HG03196 (cell line): ENCODE measurements around the gene SH3D21.

Source experiments
- ATAC-seq: cut with Tn5 transposase; IDR thresholded peaks from one replicate; pipeline ENCODE4 v1.9.1; 2021; ENCODE audit not compliant: unreplicated experiment

Gene SH3D21

GRCh38 chr1:36328713-36329112, 22.5 kb downstream of the SH3D21 start:
- ATAC-seq, result no peak

- no peak for ATAC-seq
These were observed 23.6 kb downstream of the SH3D21 start for GRCh38 chr1:36329817-36330216.

GRCh38 chr1:36330940-36331339, 24.8 kb downstream of the SH3D21 start:
- no peak for ATAC-seq

GRCh38 chr1:36337830-36338229, 31.7 kb downstream of the SH3D21 start:
- ATAC-seq, result no peak

- ATAC-seq, result no peak
These were observed 33.0 kb downstream of the SH3D21 start for GRCh38 chr1:36339215-36339614.

GRCh38 chr1:36339615-36340014, 33.4 kb downstream of the SH3D21 start:
- ATAC-seq, result no peak

GRCh38 chr1:36341626-36342320, 35.6 kb downstream of the SH3D21 start:
- no peak for ATAC-seq

GRCh38 chr1:36342426-36343185, 36.4 kb downstream of the SH3D21 start:
- ATAC-seq, result no peak

- ATAC-seq, result no peak
These were observed 37.7 kb downstream of the SH3D21 start for GRCh38 chr1:36343651-36344394.

- ATAC-seq, result no peak
These were observed 38.2 kb downstream of the SH3D21 start for GRCh38 chr1:36344395-36344680.

- ATAC-seq, result no peak
These were observed 39.2 kb downstream of the SH3D21 start for GRCh38 chr1:36345353-36345752.

GRCh38 chr1:36346741-36347370, 40.7 kb downstream of the SH3D21 start:
- ATAC-seq, result no peak

- ATAC-seq, result peak; percentile 44
These were observed 43.1 kb downstream of the SH3D21 start for GRCh38 chr1:36349241-36349671.

- no peak for ATAC-seq
These were observed 43.7 kb downstream of the SH3D21 start for GRCh38 chr1:36349839-36350238.

- ATAC-seq, result no peak
These were observed 44.6 kb downstream of the SH3D21 start for GRCh38 chr1:36350659-36351226.

- ATAC-seq, result no peak
These were observed 45.2 kb downstream of the SH3D21 start for GRCh38 chr1:36351227-36351977.

- no peak for ATAC-seq
These were observed 46.1 kb downstream of the SH3D21 start for GRCh38 chr1:36352125-36352909.

GRCh38 chr1:36352910-36353878, 47.0 kb downstream of the SH3D21 start:
- no peak for ATAC-seq

- ATAC-seq, result no peak
These were observed 48.3 kb downstream of the SH3D21 start for GRCh38 chr1:36354486-36354885.
